B cell (primary cell): ENCODE results near the gene CALCOCO1. TPM values are rescaled to one million over a fixed set of nuclear protein-coding genes. Genes with fewer than 3 reads are reported as not detected.

Experiments used
- ATAC-seq: fragments of 200-7000 bp; cut with Tn5 transposase; one replicate; pipeline ENCODE4 v1.10.0; 2021; ENCODE audit warnings: low read depth, mild to moderate bottlenecking, moderate number of reproducible peaks, moderate library complexity
- CTCF ChIA-PET: fragments of 350-600 bp; sonication (Branson Sonifier 250); formaldehyde crosslinking; loops from one replicate; lab custom pipeline; 2021; ENCODE audit warnings: antibody characterized with exemption, inconsistent platforms; lab: Charles Lee
- POLR2A ChIA-PET: fragments of 350-600 bp; sonication (Branson Sonifier 250); formaldehyde crosslinking; loops from one replicate; lab custom pipeline; 2021; ENCODE audit warnings: antibody characterized with exemption; lab: Charles Lee
- DNase-seq: peaks from one replicate; pipeline ENCODE4 v3.0.0; 2013
- H2AFZ ChIP-seq: 2 replicates; pipeline ENCODE4 v1.6.1; 2012; ENCODE audit warnings: mild to moderate bottlenecking, low read depth, low read length; ENCODE audit not compliant: insufficient read depth, poor library complexity, severe bottlenecking
- H3K27ac ChIP-seq, 2 donors: 1 replicate in 1 of 2; 2 replicates in 1 of 2; pipeline ENCODE4 v1.5.1; 2012 to 2013; ENCODE audit warnings: low read length in 2 of 2, mild to moderate bottlenecking in 2 of 2, moderate library complexity in 1 of 2
- H3K27me3 ChIP-seq, 4 experiments: fragments of 200-600 bp in 1 of 4; sonication (generic) in 1 of 4; replicated peaks in 1 of 4; 1 replicate in 2 of 4; 2 replicates in 2 of 4; pipeline versions ENCODE4 v1.6.1 to v1.7.0; 2013 to 2016; ENCODE audit warnings: low read length in 3 of 4, mild to moderate bottlenecking in 2 of 4, mixed read lengths in 1 of 4, moderate library complexity in 1 of 4; ENCODE audit not compliant: insufficient read depth in 4 of 4, control insufficient read depth in 3 of 4; ENCODE audit errors: control extremely low read depth in 1 of 4
- H3K36me3 ChIP-seq, 2 experiments: replicated peaks in 1 of 2; 1 replicate in 1 of 2; 2 replicates in 1 of 2; pipeline versions ENCODE4 v1.6.1 to v1.7.1; 2013; ENCODE audit warnings: low read length in 1 of 2; ENCODE audit not compliant: insufficient read depth in 2 of 2, control insufficient read depth in 1 of 2; ENCODE audit errors: control extremely low read depth in 1 of 2, extremely low read depth in 1 of 2
- H3K4me1 ChIP-seq, 2 donors: fragments of 200-600 bp in 1 of 2; sonication (generic) in 1 of 2; 1 replicate in 1 of 2; 2 replicates in 1 of 2; pipeline versions ENCODE4 v1.5.1 to v1.6.1; 2013 to 2017; ENCODE audit warnings: low read length in 2 of 2; ENCODE audit not compliant: control insufficient read depth in 2 of 2, insufficient read depth in 2 of 2
- H3K4me2 ChIP-seq: replicated peaks from 2 replicates; pipeline ENCODE3; 2012; ENCODE audit warnings: mild to moderate bottlenecking, low read depth, low read length; ENCODE audit not compliant: poor library complexity, severe bottlenecking
- H3K4me3 ChIP-seq, 5 experiments: fragments of 200-600 bp in 1 of 5; sonication (generic) in 1 of 5; 1 replicate in 3 of 5; 2 replicates in 2 of 5; pipeline versions ENCODE4 v1.5.1 to v1.7.0; 2011 to 2016; ENCODE audit warnings: low read length in 4 of 5, mild to moderate bottlenecking in 4 of 5, low read depth in 2 of 5, control low read depth in 1 of 5, moderate library complexity in 1 of 5; ENCODE audit not compliant: insufficient read depth in 1 of 5; ENCODE audit errors: control extremely low read depth in 1 of 5, extremely low read depth in 1 of 5
- H3K79me2 ChIP-seq: fragments of 200-600 bp; sonication (generic); one replicate; pipeline ENCODE4 v1.6.0; 2016; ENCODE audit warnings: low read length; ENCODE audit not compliant: control insufficient read depth, insufficient read depth
- H3K9ac ChIP-seq: fragments of 200-600 bp; sonication (generic); 2 replicates; pipeline ENCODE4 v1.6.1; 2017; ENCODE audit warnings: mild to moderate bottlenecking, low read length, moderate library complexity
- H3K9me3 ChIP-seq, 3 donors: one replicate each; pipeline versions ENCODE4 v1.6.1 to v1.7.1; 2013; ENCODE audit warnings: low read length in 2 of 3; ENCODE audit not compliant: control insufficient read depth in 2 of 3, insufficient read depth in 1 of 3; ENCODE audit errors: control extremely low read depth in 1 of 3
- H4K20me1 ChIP-seq: 2 replicates; pipeline ENCODE4 v1.6.0; 2012; ENCODE audit warnings: mild to moderate bottlenecking, low read length; ENCODE audit not compliant: insufficient read depth, control insufficient read depth, poor library complexity, severe bottlenecking
- H3K27ac Mint-ChIP-seq: one replicate; pipeline ENCODE4 v1.8.0; 2021; ENCODE audit warnings: mixed read lengths
- H3K27me3 Mint-ChIP-seq: one replicate; pipeline ENCODE4 v1.8.0; 2021; ENCODE audit warnings: mixed read lengths
- H3K4me1 Mint-ChIP-seq: one replicate; pipeline ENCODE4 v1.8.0; 2021; ENCODE audit warnings: mixed read lengths
- H3K4me3 Mint-ChIP-seq: one replicate; pipeline ENCODE4 v1.8.0; 2021; ENCODE audit warnings: mixed read lengths
- H3K9me3 Mint-ChIP-seq: one replicate; pipeline ENCODE4 v1.8.0; 2022; ENCODE audit warnings: mixed read lengths; ENCODE audit not compliant: insufficient read depth
- EZH2 ChIP-seq: IDR thresholded peaks from 2 replicates; pipeline ENCODE4 v1.6.1; 2012; ENCODE audit warnings: borderline replicate concordance, low read depth, mild to moderate bottlenecking, moderate library complexity, low read length; ENCODE audit not compliant: insufficient read depth, poor library complexity, severe bottlenecking
- WGBS: methylation state at CpG from one replicate; pipeline ENCODE4 v1.1.5; 2013; ENCODE audit warnings: missing lambda C conversion rate; ENCODE audit not compliant: insufficient coverage; 5-methylcytosine and 5-hydroxymethylcytosine counted together
- intact Hi-C: fragments of 100-400 bp; cut with micrococcal nuclease; formaldehyde crosslinking; loops from one replicate; pipeline ENCODE4 v1.10.0; 2022
- polyA plus RNA-seq: library from polyadenylated mRNA; depleted of rRNA; stranded (reverse); fragments of >200 nt; gene quantifications from 2 replicates; pipeline ENCODE4 v1.2.3, GENCODE V29; 2012
- total RNA-seq, 2 donors: library from RNA; stranded (reverse); fragments of 120-200 nt in 1 of 2; gene quantifications; 1 replicate in 1 of 2; 2 replicates in 1 of 2; pipeline versions ENCODE4 v1.2.3 to v1.2.4, GENCODE V29; 2013 to 2022
- TF ChIP-seq, protein P1 (sequence below): fragments of 200-600 bp; IDR thresholded peaks from one replicate; pipeline ENCODE4 v1.8.0; 2022; ENCODE audit warnings: antibody characterized with exemption, mild to moderate bottlenecking

CALCOCO1 gene
- total and polyA plus RNA-seq, 2 donors (not counting 1 experiment from before 2014, with no cell fraction given): 169 to 179 TPM

DNA sequence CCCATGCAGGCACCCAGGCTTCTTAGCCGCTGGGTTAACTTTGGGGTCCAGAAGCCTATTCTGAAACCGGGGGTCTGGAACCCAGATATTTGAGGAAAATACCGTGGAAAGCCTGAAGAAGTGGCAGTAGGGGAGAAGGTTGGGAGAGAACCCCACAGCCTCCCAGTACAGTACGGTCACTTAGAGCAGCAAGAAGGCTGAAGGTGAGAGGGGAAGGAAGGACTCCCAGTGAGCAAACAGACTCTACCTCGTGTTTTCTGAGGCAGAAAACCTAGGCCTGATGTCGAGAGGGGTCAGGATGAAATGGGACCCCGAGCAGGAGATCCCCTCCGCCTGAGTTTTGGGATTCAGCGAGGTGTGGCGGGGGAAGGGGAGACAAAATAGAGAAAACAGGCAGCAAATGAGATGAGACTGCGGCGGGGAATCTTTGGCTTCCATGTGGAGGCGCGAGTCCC is 10.7 kb upstream of the CALCOCO1 start:
- H3K4me2 ChIP-seq: peak overlapping the region; percentile 81
- no peak overlapping the region for H3K27ac ChIP-seq
- H3K27ac Mint-ChIP-seq: no peak overlapping the region
- 23% methylated on average over 11 of the region's 14 CpGs for WGBS
- H4K20me1 ChIP-seq: no peaks in the 10 kb centered on the region
- H3K4me1 ChIP-seq: peaks cover 21 to 27% of the 10 kb centered on the region in 2 donors
- intact Hi-C loops: no loop called here
- H3K79me2 ChIP-seq: no peaks in the 10 kb centered on the region
- H3K9me3 Mint-ChIP-seq: no peaks in the 10 kb centered on the region
- DNase-seq (peak; percentile 24), ATAC-seq (no peak)
- peak overlapping the region; percentile 80 for H3K4me3 Mint-ChIP-seq
- TF ChIP-seq, protein P1, sequence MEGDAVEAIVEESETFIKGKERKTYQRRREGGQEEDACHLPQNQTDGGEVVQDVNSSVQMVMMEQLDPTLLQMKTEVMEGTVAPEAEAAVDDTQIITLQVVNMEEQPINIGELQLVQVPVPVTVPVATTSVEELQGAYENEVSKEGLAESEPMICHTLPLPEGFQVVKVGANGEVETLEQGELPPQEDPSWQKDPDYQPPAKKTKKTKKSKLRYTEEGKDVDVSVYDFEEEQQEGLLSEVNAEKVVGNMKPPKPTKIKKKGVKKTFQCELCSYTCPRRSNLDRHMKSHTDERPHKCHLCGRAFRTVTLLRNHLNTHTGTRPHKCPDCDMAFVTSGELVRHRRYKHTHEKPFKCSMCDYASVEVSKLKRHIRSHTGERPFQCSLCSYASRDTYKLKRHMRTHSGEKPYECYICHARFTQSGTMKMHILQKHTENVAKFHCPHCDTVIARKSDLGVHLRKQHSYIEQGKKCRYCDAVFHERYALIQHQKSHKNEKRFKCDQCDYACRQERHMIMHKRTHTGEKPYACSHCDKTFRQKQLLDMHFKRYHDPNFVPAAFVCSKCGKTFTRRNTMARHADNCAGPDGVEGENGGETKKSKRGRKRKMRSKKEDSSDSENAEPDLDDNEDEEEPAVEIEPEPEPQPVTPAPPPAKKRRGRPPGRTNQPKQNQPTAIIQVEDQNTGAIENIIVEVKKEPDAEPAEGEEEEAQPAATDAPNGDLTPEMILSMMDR: no peak
- TF ChIP-seq EZH2: no peak
- POLR2A ChIA-PET: no interaction called here
- peaks cover 0 to 6% (median 1%) of the 10 kb centered on the region in 3 donors for H3K9me3 ChIP-seq
- peak overlapping the region in 4 of 5 experiments; percentile 15 to 45 (median 41) for H3K4me3 ChIP-seq
- peak overlapping the region; percentile 50 for H3K9ac ChIP-seq
- peaks cover 64% of the 10 kb centered on the region for H3K27me3 Mint-ChIP-seq
- peaks cover 21% of the 10 kb centered on the region for H3K4me1 Mint-ChIP-seq
- H3K36me3 ChIP-seq: no peaks in the 10 kb centered on the region
- H2AFZ ChIP-seq: peak overlapping the region; percentile 76
- CTCF ChIA-PET: interaction anchor here (1.2 to 17.5 kb wide), 6 partner anchors 7 to 63 kb away, joined by 3 to 254 read pairs (median 6); partner anchors contain the start of genes ATP5MC2, CALCOCO1 and CISTR
- H3K27me3 ChIP-seq: peaks cover 0 to 83% (median 56%) of the 10 kb centered on the region in 4 experiments

DNA sequence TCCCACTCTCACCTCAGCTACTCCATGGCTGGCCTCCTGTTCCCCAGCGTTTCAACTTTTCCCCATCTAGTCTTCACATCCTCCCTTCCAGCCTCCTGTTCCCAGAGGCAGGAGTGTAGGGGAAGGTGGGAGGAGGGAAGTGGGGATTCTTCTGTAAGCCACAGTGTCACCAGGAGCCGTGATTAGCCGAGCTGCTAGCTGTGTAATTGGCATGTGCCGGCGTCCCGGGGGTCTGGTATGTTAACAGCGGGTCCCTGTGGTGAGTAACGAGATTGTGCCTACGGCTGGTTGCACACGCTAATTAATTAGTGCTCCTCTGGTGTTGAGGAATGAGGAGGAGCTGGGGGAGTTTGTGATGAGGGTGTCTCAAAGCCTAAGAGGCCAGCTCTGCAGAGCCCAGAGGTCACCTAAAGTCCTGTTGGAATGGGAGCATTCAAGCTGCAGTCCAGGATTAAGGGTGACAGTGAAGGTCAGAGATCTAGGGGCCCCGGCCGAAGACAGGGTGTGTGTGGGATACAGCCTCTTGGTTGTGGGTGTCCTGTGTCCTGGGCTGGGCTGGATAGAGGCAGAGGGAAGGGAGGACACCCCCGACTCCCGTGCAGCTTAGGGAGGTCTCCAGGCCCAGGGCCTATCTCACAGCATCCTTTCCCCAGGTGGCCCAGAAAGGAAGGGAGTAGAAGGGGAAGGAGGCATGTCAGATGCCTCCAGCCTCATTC is 10.0 kb upstream of the CALCOCO1 start:
- POLR2A ChIA-PET: no interaction called here
- no peak overlapping the region for H3K27ac ChIP-seq
- H3K4me3 ChIP-seq: no peak overlapping the region
- Mint-ChIP-seq H3K4me1 (peaks cover 21% of the 10 kb centered on the region), H3K27ac (no peak overlapping the region), H3K4me3 (no peak overlapping the region), H3K9me3 (no peaks in the 10 kb centered on the region), H3K27me3 (peaks cover 61% of the 10 kb centered on the region)
- H3K9me3 ChIP-seq: peaks cover 0 to 6% (median 1%) of the 10 kb centered on the region in 3 donors
- DNase-seq: peak; percentile 17
- CTCF ChIA-PET: interaction anchor here (1.4 to 17.5 kb wide), 4 partner anchors 8 to 37 kb away, joined by 3 to 254 read pairs (median 100); partner anchors contain the start of genes CALCOCO1 and CISTR
- no peak for ATAC-seq
- no peaks in the 10 kb centered on the region for H3K79me2 ChIP-seq
- H4K20me1 ChIP-seq: no peaks in the 10 kb centered on the region
- WGBS: 81% methylated on average over 9 of the region's 14 CpGs
- H2AFZ ChIP-seq: no peak overlapping the region
- no peak overlapping the region for H3K9ac ChIP-seq
- H3K4me1 ChIP-seq: peaks cover 21 to 26% of the 10 kb centered on the region in 2 donors
- H3K36me3 ChIP-seq: no peaks in the 10 kb centered on the region
- intact Hi-C loops: no loop called here
- H3K27me3 ChIP-seq: peaks cover 0 to 76% (median 50%) of the 10 kb centered on the region in 4 experiments
- H3K4me2 ChIP-seq: no peak overlapping the region
- TF ChIP-seq, protein P1: no peak
- no peak for TF ChIP-seq EZH2
